ENCODE data around the gene NMBR.

DNA sequence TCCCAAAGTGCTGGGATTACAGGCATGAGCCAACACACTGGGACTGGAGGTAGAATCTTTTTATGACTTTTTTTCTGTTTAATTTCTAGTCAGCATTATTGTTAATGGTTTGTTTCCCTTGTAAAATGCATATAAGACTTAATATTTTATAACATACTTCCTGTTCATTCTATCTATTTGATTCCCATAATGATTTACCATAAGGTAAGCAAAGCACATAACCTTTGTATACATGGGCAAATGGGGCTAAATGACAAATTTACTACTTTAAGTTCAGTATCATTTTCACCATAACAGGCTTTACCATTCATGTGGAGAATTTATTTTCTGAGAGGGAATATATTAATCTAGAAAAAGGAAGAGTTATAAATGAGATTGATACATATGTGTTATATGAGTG lies 24.4 kb upstream of the NMBR start:
- TF ChIP-seq, protein P1, sequence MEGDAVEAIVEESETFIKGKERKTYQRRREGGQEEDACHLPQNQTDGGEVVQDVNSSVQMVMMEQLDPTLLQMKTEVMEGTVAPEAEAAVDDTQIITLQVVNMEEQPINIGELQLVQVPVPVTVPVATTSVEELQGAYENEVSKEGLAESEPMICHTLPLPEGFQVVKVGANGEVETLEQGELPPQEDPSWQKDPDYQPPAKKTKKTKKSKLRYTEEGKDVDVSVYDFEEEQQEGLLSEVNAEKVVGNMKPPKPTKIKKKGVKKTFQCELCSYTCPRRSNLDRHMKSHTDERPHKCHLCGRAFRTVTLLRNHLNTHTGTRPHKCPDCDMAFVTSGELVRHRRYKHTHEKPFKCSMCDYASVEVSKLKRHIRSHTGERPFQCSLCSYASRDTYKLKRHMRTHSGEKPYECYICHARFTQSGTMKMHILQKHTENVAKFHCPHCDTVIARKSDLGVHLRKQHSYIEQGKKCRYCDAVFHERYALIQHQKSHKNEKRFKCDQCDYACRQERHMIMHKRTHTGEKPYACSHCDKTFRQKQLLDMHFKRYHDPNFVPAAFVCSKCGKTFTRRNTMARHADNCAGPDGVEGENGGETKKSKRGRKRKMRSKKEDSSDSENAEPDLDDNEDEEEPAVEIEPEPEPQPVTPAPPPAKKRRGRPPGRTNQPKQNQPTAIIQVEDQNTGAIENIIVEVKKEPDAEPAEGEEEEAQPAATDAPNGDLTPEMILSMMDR (IDR thresholded peaks at IDR 0.05): no peak
- TF ChIP-seq SIN3A (IDR thresholded peaks at IDR 0.05; ENCODE audit: borderline replicate concordance, insufficient read depth, low read depth, low read length) (no peak), POLR2AphosphoS5 (IDR thresholded peaks at IDR 0.05; ENCODE audit: low read depth, low read length) (no peak), TCF7L2 (IDR thresholded peaks at IDR 0.05; ENCODE audit: low read depth, low read length) (no peak)
- TF ChIP-seq, protein P2, sequence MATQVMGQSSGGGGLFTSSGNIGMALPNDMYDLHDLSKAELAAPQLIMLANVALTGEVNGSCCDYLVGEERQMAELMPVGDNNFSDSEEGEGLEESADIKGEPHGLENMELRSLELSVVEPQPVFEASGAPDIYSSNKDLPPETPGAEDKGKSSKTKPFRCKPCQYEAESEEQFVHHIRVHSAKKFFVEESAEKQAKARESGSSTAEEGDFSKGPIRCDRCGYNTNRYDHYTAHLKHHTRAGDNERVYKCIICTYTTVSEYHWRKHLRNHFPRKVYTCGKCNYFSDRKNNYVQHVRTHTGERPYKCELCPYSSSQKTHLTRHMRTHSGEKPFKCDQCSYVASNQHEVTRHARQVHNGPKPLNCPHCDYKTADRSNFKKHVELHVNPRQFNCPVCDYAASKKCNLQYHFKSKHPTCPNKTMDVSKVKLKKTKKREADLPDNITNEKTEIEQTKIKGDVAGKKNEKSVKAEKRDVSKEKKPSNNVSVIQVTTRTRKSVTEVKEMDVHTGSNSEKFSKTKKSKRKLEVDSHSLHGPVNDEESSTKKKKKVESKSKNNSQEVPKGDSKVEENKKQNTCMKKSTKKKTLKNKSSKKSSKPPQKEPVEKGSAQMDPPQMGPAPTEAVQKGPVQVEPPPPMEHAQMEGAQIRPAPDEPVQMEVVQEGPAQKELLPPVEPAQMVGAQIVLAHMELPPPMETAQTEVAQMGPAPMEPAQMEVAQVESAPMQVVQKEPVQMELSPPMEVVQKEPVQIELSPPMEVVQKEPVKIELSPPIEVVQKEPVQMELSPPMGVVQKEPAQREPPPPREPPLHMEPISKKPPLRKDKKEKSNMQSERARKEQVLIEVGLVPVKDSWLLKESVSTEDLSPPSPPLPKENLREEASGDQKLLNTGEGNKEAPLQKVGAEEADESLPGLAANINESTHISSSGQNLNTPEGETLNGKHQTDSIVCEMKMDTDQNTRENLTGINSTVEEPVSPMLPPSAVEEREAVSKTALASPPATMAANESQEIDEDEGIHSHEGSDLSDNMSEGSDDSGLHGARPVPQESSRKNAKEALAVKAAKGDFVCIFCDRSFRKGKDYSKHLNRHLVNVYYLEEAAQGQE (IDR thresholded peaks at IDR 0.05; ENCODE audit: insufficient read depth in 1 of 2, low read depth in 2 of 2, low read length in 1 of 2): no peak

Measured in Panc1 (cell line).